GM21447 (cell line): ENCODE data around the gene FHOD1.
A peak's percentile ranks its signal among the peaks of the same experiment; 100 is the strongest.

Experiments used
- ATAC-seq: cut with Tn5 transposase; IDR thresholded peaks from one replicate; pipeline ENCODE4 v1.9.1; 2021; ENCODE audit not compliant: unreplicated experiment

FHOD1 gene

GRCh38 chr16:67277999-67278772, 30.9 kb upstream of the FHOD1 start:
- no peak for ATAC-seq

DNA sequence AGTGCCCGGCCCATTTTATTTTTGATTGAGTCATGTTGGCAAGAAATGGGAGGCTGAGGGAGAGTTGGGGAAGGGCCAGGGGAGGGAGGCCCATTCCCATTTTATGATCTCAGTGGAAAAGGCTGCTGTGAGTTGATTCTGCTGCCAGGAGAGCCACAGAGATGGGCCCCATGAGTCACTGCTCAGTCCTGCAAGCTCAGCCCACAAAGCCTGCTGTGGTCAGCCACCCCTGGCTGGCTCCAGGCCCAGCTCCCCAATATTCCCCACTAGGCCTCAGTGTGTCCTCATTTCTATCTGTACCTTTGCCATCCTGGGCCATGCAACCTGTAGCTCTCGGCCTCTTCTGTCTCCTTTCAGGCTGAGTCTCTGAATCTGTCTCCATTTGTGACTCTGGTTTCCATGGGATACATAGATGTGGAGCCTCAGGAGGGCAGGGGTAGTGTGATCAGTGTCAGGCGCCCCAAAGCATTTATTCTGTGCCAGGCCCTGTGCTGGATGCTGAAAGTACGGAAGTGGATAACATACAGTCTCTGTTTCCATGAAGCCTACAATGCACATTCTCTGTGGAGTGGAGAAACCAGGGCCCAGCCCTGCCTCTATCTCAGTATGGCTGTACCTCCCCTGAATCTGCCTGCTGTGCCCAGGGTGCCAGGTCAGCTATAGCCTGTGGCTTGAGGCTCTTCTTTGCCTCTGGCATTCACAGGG, 30.2 kb upstream of the FHOD1 start:
- ATAC-seq, result no peak

DNA sequence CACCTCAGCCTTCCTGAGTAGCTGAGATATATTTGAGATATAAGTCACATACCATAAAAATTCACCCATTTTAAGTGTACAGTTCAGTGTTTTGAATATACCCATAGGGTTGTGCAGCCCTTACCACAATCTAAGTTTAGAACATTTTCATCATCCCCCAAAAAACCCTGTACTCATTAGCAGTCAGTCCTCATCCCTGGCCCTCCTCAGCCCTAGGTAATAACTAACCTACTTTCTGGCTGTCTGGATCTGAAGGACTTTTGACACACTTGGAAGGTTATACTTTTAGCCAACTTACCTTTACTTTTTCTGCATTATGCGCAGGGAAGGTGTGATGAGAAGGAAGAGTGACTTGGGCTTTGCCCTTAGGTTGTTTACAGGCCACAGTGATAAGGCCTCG, 28.0 kb upstream of the FHOD1 start:
- ATAC-seq, result no peak

- ATAC-seq, result no peak
Observed at GRCh38 chr16:67271446-67271845, 24.2 kb upstream of the FHOD1 start.

GRCh38 chr16:67270931-67271338, 23.7 kb upstream of the FHOD1 start:
- no peak for ATAC-seq

DNA sequence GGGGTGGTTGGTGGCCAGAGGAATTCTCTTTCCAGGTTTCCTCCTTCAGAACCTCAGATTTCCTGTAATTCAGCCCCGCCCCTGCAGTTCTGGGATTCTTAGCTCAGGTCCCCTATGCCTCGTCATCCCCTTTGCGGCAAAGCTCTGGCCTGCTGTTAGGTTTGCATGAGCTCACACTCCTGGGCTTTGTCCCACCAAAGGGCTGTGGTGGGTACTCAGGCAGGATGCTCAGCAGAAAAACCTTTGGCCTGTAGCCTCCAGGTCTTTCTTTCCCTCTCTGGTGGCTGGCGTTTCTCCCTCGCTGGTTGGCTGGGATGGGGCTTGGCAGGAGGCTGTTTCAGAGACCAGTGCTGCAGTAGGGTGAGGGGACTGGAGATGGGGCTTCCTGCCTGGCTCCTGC, 22.5 kb upstream of the FHOD1 start:
- ATAC-seq, result no peak

- ATAC-seq, result no peak
Observed at GRCh38 chr16:67268136-67268579, 20.9 kb upstream of the FHOD1 start.

GRCh38 chr16:67265834-67266233, 18.6 kb upstream of the FHOD1 start:
- no peak for ATAC-seq

DNA sequence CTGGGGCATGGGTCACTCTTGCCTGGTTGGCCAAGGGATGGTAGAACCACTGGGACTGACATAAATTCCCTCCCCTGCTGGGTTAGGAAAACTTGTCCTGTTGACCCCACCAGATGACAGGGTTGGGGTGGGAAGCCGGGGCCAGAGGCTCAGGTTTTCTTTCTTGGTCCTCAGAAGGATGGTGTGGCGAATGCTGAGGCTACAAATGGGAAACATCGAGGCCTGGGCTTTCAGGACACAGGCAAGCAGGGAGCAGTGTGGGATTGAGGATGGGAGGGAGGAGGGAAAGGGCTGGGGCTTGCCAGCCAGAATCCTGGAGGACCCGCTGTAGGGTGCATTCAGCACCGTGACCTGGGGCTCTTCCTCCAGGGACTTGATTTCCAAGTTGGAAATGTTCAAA, 17.6 kb upstream of the FHOD1 start:
- ATAC-seq, result no peak

GRCh38 chr16:67264277-67264676, 17.0 kb upstream of the FHOD1 start:
- ATAC-seq, result no peak

DNA sequence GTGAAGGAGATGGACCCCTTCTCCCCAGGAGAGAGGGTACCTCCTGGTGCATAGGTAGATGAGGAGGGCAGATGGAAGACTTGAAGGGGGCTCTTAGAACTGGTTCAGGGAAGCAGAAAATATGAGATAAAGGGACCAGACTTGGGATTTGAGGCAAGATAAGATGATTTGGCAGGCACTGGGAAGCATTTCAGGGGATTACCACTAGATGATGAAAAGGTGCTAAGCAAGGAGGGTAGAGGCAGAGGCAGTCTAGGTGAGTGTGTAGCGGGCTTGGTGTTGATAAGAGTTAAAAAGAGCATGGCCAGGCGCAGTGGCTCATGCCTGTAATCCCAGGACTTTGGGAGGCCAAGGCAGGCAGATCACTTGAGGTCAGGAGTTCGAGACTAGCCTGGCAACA, 15.9 kb upstream of the FHOD1 start:
- ATAC-seq, result no peak

DNA sequence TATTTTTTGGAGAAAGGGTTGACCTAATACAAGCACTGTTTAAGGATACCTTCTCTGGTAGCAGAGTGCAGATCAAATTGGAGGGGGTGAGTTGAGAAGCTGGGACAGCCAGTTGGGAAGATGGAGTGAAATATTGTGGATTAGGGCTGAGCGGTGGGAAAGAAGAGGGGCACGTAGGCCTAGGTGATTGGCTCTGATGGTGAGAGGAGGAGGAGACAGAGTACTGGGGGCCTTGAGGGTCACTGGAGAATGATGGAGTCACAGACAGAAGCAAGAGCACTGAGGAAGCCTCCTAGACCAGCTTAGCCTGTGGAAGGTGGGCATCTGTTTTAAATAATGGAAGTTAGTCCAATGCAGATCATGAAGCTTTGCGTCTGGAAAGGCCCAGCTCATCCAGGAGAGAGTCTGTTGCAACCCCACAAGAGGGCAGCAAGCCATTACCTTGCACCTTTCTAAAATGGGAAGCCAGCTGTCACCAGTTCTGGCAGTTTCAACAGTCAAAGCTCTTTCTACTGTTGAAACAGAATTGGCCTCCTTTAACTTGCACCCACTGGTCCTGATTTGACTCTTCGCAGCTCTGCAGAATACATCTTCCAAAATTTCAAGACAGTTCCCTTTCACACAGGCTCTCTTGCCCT, 13.3 kb upstream of the FHOD1 start:
- ATAC-seq, result peak; percentile 53

DNA sequence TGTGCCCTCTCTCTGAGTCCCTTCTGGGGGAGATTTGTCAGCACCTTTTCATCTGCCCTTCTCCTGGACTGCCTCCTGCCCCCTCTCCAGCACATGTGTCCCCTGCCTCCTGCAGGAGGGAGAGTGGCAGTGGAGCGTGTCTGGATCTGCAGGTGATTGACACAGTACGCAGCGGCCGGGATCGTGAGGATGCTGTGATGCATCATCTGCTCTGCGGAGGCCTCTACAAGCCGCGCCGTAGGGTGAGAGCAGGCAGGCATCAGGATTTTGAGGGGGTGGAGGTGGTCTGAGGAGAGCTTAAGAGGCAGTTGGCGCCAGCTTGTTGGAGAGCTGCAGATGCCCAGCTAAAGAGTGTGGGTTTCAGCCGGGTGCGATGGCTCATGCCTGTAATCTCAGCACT, 12.4 kb upstream of the FHOD1 start:
- ATAC-seq, result no peak

- ATAC-seq, result no peak
Observed at GRCh38 chr16:67258161-67258835, 11.0 kb upstream of the FHOD1 start.

- no peak for ATAC-seq
Observed at GRCh38 chr16:67257486-67258160, 10.3 kb upstream of the FHOD1 start.

DNA sequence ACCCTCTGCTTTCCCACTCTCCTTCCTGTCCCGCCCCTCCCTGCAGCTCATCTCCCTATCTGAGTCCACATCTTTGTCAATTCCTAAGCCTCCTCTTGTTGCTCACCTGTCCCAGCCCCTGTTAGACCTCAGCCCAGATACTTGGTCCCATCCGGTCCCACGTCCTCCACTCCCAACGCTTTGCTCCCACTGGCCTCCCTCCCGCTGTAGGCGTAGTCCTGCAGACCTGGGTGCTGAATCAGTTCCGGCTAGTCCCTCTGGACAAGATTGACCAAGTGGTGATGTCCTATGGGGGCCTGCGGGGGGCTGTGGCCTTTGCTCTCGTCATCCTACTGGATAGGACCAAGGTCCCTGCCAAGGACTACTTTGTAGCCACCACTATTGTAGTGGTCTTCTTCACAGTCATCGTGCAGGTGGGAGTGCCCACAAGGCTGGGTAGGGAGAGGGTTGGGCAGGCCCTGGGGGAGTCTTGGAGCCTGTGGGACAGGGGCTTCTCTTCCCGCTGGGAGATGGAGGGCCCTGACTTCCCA, 9.5 kb upstream of the FHOD1 start:
- no peak for ATAC-seq

DNA sequence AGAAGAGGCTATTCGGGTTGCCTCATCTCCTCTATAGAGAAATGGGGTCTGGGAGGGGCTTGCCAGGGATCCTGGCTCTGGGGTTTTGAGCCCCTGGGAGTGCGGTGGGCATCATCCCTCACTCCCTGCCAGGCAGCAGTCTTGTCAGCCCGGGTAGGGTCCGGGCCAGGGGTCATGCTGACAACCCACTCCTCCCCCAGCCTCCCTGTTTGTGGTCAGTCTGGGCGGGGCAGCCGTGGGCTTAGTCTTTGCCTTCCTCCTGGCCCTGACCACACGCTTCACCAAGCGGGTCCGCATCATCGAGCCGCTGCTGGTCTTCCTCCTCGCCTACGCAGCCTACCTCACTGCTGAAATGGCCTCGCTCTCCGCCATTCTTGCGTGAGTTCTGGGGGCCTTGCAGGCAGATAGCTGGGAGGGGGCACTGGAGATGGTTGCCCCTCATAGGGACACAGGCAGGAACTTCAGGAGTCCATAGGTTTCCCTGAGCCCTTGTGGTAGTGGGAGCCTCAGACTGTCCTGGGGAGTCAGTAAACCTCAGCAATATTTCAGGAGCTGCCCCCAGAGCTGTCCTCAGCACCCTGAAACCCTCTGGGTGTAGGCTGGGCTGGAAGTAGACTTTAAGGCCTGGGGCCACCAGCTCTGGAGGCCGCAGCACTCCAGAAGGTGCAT, 8.4 kb upstream of the FHOD1 start:
- ATAC-seq, result no peak

DNA sequence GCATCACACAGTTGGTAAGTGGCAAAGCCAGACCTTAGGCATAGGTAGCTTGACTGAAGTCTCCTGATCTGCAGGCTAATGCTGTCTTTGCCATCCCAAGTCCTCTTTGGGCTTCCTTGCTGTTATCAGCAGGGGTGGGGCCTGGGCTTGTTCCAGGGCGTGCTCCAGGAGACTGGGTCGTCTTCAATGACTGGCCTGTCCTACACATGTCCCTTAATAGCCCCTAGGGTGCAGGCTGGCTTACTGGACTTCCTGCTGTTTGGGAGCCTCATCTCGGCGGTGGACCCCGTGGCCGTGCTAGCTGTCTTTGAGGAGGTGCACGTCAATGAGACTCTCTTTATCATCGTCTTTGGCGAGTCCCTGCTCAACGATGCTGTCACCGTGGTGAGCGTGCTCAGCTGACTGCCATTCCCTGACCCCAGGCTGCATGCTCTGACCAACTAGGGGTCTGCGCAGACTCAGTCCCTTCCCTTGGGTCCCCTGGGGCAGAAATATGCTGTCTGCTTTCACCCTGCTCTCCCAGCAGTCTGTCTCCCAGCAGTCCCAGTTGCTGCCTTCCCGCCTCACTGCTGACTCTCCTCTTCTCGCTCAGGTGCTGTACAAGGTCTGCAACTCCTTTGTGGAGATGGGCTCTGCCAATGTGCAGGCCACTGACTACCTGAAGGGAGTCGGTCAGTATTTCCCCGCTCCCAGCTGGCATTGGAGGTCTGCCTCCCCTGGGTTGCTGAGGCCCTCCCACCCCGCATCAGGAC, 7.7 kb upstream of the FHOD1 start:
- ATAC-seq, result no peak
